RCC 7860 (cell line): ENCODE measurements around the gene TMOD1.
A peak's percentile ranks its signal among the peaks of the same experiment; 100 is the strongest.
"Not testable (repeated sequence)": the region's sequence is repeated elsewhere in the genome, so short reads cannot be mapped to it uniquely, and the experiment has no call there.

Source experiments
- DNase-seq: peaks from one replicate; pipeline ENCODE4 v3.0.0-alpha.2; 2015; ENCODE audit warnings: low spot score
- FAIRE-seq: peaks from 2 replicates; lab custom pipeline; 2012; peaks lifted over from hg19 to GRCh38; lab: Jason Lieb, UNC

Gene TMOD1

GRCh38 chr9:97501177-97501971, at the start of gene TMOD1:
TSS of gene TMOD1 (plus strand) at chr9:97501666. CDS start at chr9:97524189, 22,523 bp downstream.
- no peak for FAIRE-seq
- DNase-seq = no peak

- DNase-seq, FAIRE-seq: not testable (repeated sequence)
Measured at GRCh38 chr9:97453573-97453972, 47.9 kb upstream of the TMOD1 start.

GRCh38 chr9:97456841-97457240, 44.6 kb upstream of the TMOD1 start:
- DNase-seq, FAIRE-seq: not testable (repeated sequence)

GRCh38 chr9:97459326-97459725, 42.1 kb upstream of the TMOD1 start:
- DNase-seq (no peak), FAIRE-seq (no peak)

GRCh38 chr9:97462159-97462558, 39.3 kb upstream of the TMOD1 start:
- FAIRE-seq = no peak
- DNase-seq = no peak

- DNase-seq = no peak
- no peak for FAIRE-seq
Measured at GRCh38 chr9:97462914-97463313, 38.6 kb upstream of the TMOD1 start.

- DNase-seq (peak; percentile 20), FAIRE-seq (no peak)
Measured at GRCh38 chr9:97468658-97469448, 32.6 kb upstream of the TMOD1 start.

GRCh38 chr9:97470076-97470475, 31.4 kb upstream of the TMOD1 start:
- no peak for FAIRE-seq

GRCh38 chr9:97473717-97474116, 27.7 kb upstream of the TMOD1 start:
- no peak for FAIRE-seq
- no peak for DNase-seq

More at GRCh38 chr9:97470076-97470475, 31.4 kb upstream of the TMOD1 start:
- no peak for DNase-seq

- FAIRE-seq (no peak), DNase-seq (no peak)
Measured at GRCh38 chr9:97474372-97474925, 27.0 kb upstream of the TMOD1 start.

- DNase-seq = no peak
- no peak for FAIRE-seq
Measured at GRCh38 chr9:97475059-97475458, 26.4 kb upstream of the TMOD1 start.

- DNase-seq (no peak), FAIRE-seq (no peak)
Measured at GRCh38 chr9:97478301-97478981, 23.0 kb upstream of the TMOD1 start.

- DNase-seq (no peak), FAIRE-seq (no peak)
Measured at GRCh38 chr9:97479496-97480159, 21.8 kb upstream of the TMOD1 start.

- no peak for DNase-seq
- FAIRE-seq = no peak
Measured at GRCh38 chr9:97480174-97480573, 21.3 kb upstream of the TMOD1 start.

- FAIRE-seq (no peak), DNase-seq (no peak)
Measured at GRCh38 chr9:97480749-97481148, 20.7 kb upstream of the TMOD1 start.

GRCh38 chr9:97484134-97484533, 17.3 kb upstream of the TMOD1 start:
- FAIRE-seq (no peak), DNase-seq (no peak)

- DNase-seq (no peak), FAIRE-seq (no peak)
Measured at GRCh38 chr9:97487107-97487506, 14.4 kb upstream of the TMOD1 start.

GRCh38 chr9:97487861-97488260, 13.6 kb upstream of the TMOD1 start:
- DNase-seq = no peak
- FAIRE-seq = no peak

GRCh38 chr9:97491216-97491999, 10.1 kb upstream of the TMOD1 start:
- no peak for FAIRE-seq
- DNase-seq = no peak
